Posterior cingulate gyrus (tissue), 11 donors: Measurements from ENCODE around the gene TTC28.

Experiments used
- DNase-seq, 10 donors: peaks; one replicate each; pipeline versions ENCODE4 v3.0.0 to v3.0.0-alpha.2; 2020 to 2021; ENCODE audit warnings: mixed read lengths in 3 of 10
- intact Hi-C: fragments of 100-400 bp; cut with DNase I; formaldehyde crosslinking; loops from one replicate; pipeline ENCODE4 v1.15.1; 2023

Gene TTC28

GRCh38 chr22:28051091-28051786, 628.4 kb downstream of the TTC28 start:
- intact Hi-C loops = loop anchor here (1.0 to 2.0 kb wide), 2 partner anchors 30 to 543 kb away; no protein-coding TSS in a partner anchor
- DNase-seq = no peak

- DNase-seq = no peak
- intact Hi-C loops = no loop called here
Measured at GRCh38 chr22:28048529-28048928, 631.1 kb downstream of the TTC28 start.

- DNase-seq = no peak
- intact Hi-C loops = no loop called here
Measured at GRCh38 chr22:28047740-28048139, 631.9 kb downstream of the TTC28 start.

- intact Hi-C loops = no loop called here
- no peak for DNase-seq
Measured at GRCh38 chr22:28046100-28046499, 633.5 kb downstream of the TTC28 start.

GRCh38 chr22:28044546-28045173, 635.0 kb downstream of the TTC28 start:
- no peak for DNase-seq
- intact Hi-C loops = no loop called here

- intact Hi-C loops = no loop called here
- DNase-seq = no peak
Measured at GRCh38 chr22:28043266-28043665, 636.4 kb downstream of the TTC28 start.

- DNase-seq = peak; percentile 52 to 93 (median 82)
- intact Hi-C loops = no loop called here
Measured at GRCh38 chr22:28034760-28035401, 644.8 kb downstream of the TTC28 start.

- intact Hi-C loops = no loop called here
- DNase-seq = peak in 2 of 10 donors; percentile 65 to 69
Measured at GRCh38 chr22:28034145-28034759, 645.4 kb downstream of the TTC28 start.

- no peak for DNase-seq
- intact Hi-C loops = no loop called here
Measured at GRCh38 chr22:28032861-28033260, 646.8 kb downstream of the TTC28 start.

GRCh38 chr22:28031383-28031922, 648.2 kb downstream of the TTC28 start:
- DNase-seq = no peak
- intact Hi-C loops = no loop called here

GRCh38 chr22:28030473-28030872, 649.2 kb downstream of the TTC28 start:
- peak in 1 of 10 donors; percentile 45 for DNase-seq

GRCh38 chr22:28029956-28030355, 649.7 kb downstream of the TTC28 start:
- peak in 1 of 10 donors; percentile 72 for DNase-seq
- intact Hi-C loops = loop anchor here (10.0 kb wide), 1 partner anchor 805 kb away; no protein-coding TSS in a partner anchor

More at GRCh38 chr22:28030473-28030872, 649.2 kb downstream of the TTC28 start:
- intact Hi-C loops = no loop called here

GRCh38 chr22:28029201-28029948, 650.3 kb downstream of the TTC28 start:
- DNase-seq = peak in 1 of 10 donors; percentile 20
- intact Hi-C loops = loop anchor here (10.0 kb wide), 1 partner anchor 805 kb away; no protein-coding TSS in a partner anchor

- intact Hi-C loops = loop anchor here (10.0 kb wide), 1 partner anchor 807 kb away; no protein-coding TSS in a partner anchor
- peak in 2 of 10 donors; percentile 13 to 35 for DNase-seq
Measured at GRCh38 chr22:28027453-28028448, 651.9 kb downstream of the TTC28 start.

GRCh38 chr22:28025866-28026575, 653.6 kb downstream of the TTC28 start:
- intact Hi-C loops = loop anchor here (10.0 kb wide), 1 partner anchor 809 kb away; no protein-coding TSS in a partner anchor
- DNase-seq = peak in 2 of 10 donors; percentile 8 to 72

GRCh38 chr22:28025333-28025732, 654.3 kb downstream of the TTC28 start:
- intact Hi-C loops = loop anchor here (10.0 kb wide), 1 partner anchor 809 kb away; no protein-coding TSS in a partner anchor
- peak in 2 of 10 donors; percentile 6 to 72 for DNase-seq

GRCh38 chr22:28024422-28024888, 655.2 kb downstream of the TTC28 start:
- intact Hi-C loops = loop anchor here (10.0 kb wide), 1 partner anchor 810 kb away; no protein-coding TSS in a partner anchor
- DNase-seq = peak in 3 of 10 donors; percentile 5 to 70 (median 63)
